ENCODE measurements around the gene YOD1. TPM values are rescaled to one million over a fixed set of nuclear protein-coding genes. Genes with fewer than 3 reads are reported as not detected.

The YOD1 gene
- total RNA-seq, 6 donors from 2014 or later: 6.0 to 24.4 (median 9.4) TPM

DNA sequence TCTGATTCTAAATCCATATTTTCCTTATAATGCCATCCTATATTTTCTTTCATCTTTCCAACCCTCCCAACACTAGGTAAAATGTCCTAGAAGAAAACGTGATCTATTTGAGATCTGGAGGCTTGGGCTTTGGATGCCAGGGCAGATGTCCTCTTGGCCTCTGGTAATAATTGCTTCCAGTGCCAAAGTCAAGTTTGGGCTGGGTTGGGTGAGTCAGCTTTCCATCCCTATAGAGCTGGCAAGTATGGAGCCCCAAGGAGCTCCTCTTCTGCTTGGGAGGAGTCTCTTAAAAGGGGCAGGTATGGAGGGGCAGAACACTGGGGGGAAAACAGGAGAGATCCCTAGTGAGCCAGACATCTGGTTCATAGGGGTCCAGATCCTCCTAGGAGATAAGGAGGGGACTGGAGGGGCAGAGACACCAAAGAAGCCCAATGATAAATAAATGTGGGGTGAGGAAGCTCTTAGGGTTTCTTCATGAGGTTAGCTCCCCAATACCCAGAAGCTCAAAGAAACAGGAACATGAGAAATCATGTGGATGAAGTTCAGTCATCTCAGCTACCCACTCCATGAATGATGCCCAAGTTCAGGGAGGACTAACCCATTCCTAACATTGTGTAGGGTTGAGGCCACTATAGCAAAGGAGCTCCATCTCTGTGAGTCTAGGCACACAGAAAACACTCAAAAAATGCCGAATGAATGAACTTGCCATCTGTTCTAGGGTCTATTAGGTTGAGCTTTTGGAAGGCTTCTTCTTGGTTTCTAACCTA, 21.9 kb downstream of the YOD1 start:
- DNase-seq (no peak), ATAC-seq (ENCODE audit: low FRiP score in 2 of 2) (no peak)
- 58 to 62% methylated on average over 2 of the region's 2 CpGs for WGBS, 2 donors

DNA sequence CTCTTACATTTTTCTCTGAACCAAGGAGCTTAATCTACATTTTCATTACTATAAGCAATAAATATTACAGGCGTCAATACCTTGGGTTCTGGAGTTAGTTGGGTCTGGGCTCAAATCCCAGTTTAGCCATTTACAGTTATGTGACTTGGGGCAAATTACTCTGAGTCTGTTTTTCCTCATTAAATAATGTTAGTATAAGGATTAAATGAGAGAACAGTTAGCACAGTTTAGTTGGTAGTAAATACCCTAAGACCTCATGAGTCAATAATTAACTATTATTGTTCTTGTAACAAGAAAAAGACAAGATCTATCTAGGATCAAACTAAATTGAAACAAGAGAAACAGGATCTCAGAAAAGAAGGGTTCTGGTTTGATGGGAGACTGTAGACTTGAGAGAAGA, 23.1 kb downstream of the YOD1 start:
- H3K27me3 ChIP-seq: no peaks in the 10 kb centered on the region
- H3K9me3 ChIP-seq: no peaks in the 10 kb centered on the region
- peak overlapping the region in 3 of 4 donors; percentile 18 to 52 (median 52) for H3K4me3 ChIP-seq
- TF ChIP-seq POLR2A (IDR thresholded peaks at IDR 0.05): no peak
- TF ChIP-seq EP300 (IDR thresholded peaks at IDR 0.05): no peak
- no peak for TF ChIP-seq POLR2AphosphoS5 (IDR thresholded peaks at IDR 0.05)
- TF ChIP-seq, protein P1, sequence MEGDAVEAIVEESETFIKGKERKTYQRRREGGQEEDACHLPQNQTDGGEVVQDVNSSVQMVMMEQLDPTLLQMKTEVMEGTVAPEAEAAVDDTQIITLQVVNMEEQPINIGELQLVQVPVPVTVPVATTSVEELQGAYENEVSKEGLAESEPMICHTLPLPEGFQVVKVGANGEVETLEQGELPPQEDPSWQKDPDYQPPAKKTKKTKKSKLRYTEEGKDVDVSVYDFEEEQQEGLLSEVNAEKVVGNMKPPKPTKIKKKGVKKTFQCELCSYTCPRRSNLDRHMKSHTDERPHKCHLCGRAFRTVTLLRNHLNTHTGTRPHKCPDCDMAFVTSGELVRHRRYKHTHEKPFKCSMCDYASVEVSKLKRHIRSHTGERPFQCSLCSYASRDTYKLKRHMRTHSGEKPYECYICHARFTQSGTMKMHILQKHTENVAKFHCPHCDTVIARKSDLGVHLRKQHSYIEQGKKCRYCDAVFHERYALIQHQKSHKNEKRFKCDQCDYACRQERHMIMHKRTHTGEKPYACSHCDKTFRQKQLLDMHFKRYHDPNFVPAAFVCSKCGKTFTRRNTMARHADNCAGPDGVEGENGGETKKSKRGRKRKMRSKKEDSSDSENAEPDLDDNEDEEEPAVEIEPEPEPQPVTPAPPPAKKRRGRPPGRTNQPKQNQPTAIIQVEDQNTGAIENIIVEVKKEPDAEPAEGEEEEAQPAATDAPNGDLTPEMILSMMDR (IDR thresholded peaks at IDR 0.05): no peak
- DNase-seq (no peak), ATAC-seq (ENCODE audit: low FRiP score in 2 of 2) (no peak)
- H3K27ac ChIP-seq: peak overlapping the region; percentile 82 to 90 (median 83)
- peaks cover 0 to 4% (median 2%) of the 10 kb centered on the region in 4 donors for H3K36me3 ChIP-seq
- 80 to 84% methylated on average over 1 of the region's 1 CpG for WGBS, 2 donors
- H3K4me1 ChIP-seq: peaks cover 16 to 38% (median 34%) of the 10 kb centered on the region in 4 donors

More for the DNA sequence above, 21.9 kb downstream of the YOD1 start:
- no peaks in the 10 kb centered on the region for H3K9me3 ChIP-seq
- H3K36me3 ChIP-seq: no peaks in the 10 kb centered on the region
- peak overlapping the region; percentile 82 to 90 (median 83) for H3K27ac ChIP-seq
- TF ChIP-seq POLR2AphosphoS5 (IDR thresholded peaks at IDR 0.05): no peak
- peak in 1 of 4 donors; percentile 41 for TF ChIP-seq POLR2A (IDR thresholded peaks at IDR 0.05)
- TF ChIP-seq, protein P1 (IDR thresholded peaks at IDR 0.05): no peak
- no peak for TF ChIP-seq EP300 (IDR thresholded peaks at IDR 0.05)
- no peaks in the 10 kb centered on the region for H3K27me3 ChIP-seq
- peak overlapping the region in 3 of 4 donors; percentile 38 to 52 (median 52) for H3K4me3 ChIP-seq
- H3K4me1 ChIP-seq: peaks cover 16 to 31% (median 27%) of the 10 kb centered on the region in 4 donors

DNA sequence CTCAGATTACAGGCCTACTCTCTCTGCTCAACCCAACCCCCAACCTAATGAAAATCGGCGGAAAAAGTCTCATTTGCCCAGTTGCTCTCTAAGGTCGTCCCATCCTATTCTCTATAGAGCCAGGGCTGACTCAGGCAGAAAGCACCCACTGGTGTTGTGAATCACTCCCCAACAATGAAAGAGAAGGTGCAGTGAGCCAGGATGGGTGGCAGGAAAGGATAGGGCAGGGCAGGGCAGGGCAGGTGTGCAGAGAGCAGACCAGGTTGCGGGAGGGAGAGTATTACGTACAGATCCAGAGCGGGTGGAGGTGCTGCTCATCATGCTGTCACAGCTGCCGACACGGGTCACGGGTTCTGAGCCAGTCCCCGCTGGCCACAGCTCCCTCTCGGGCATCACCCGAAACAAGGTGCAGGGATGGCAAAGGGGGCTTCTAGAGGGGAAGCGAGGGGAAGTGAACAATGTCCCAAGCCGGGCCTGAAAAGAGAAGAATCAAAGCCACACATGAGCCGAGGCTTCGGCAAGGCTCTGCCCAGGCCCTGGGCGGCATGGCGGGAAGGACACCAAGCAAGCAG, 23.7 kb downstream of the YOD1 start:
- TF ChIP-seq POLR2AphosphoS5 (IDR thresholded peaks at IDR 0.05): peak; percentile 31 to 67
- TF ChIP-seq, protein P1 (IDR thresholded peaks at IDR 0.05): no peak
- peak in 2 of 4 donors; percentile 55 to 63 for TF ChIP-seq POLR2A (IDR thresholded peaks at IDR 0.05)
- TF ChIP-seq EP300 (IDR thresholded peaks at IDR 0.05): peak in 2 of 4 donors; percentile 19 to 26
- Histone ChIP-seq H3K27ac (peak overlapping the region; percentile 82 to 90 (median 83)), H3K4me3 (peak overlapping the region in 3 of 4 donors; percentile 18 to 52 (median 52)), H3K27me3 (no peaks in the 10 kb centered on the region), H3K36me3 (peaks cover 0 to 9% (median 3%) of the 10 kb centered on the region in 4 donors), H3K9me3 (no peaks in the 10 kb centered on the region), H3K4me1 (peaks cover 16 to 44% (median 37%) of the 10 kb centered on the region in 4 donors)
- DNase-seq (peak; percentile 56 to 74), ATAC-seq (ENCODE audit: low FRiP score in 2 of 2) (peak in 1 of 2 donors; percentile 67)
- WGBS, 2 donors: 68 to 80% methylated on average over 16 to 18 of the region's 18 CpGs

DNA sequence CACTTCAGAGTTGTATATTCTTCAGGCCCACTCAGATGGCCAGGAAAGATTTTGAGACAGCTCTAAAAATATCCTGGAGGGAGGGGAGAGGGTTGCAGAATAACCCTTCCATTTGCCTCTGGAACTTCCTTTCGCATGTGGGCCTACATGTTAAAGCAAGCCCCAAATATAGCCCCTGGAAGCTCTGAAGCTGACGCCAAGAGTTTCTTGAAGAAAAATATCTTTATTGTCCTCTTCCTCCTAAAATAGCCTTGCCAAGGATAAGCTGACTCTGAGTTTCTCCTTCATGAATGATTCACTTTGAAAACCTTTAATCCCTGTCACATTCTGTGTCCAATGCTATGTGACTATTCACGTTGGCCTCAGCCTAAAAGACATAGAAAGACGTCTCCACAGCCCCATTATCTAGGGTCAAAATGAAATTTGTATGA, 24.9 kb downstream of the YOD1 start:
- Histone ChIP-seq H3K9me3 (no peaks in the 10 kb centered on the region), H3K27me3 (no peaks in the 10 kb centered on the region), H3K27ac (peak overlapping the region; percentile 82 to 90 (median 83)), H3K36me3 (peaks cover 0 to 9% (median 3%) of the 10 kb centered on the region in 4 donors), H3K4me1 (peaks cover 16 to 47% (median 47%) of the 10 kb centered on the region in 4 donors), H3K4me3 (no peak overlapping the region)
- 30 to 48% methylated on average over 4 of the region's 4 CpGs for WGBS, 2 donors
- ATAC-seq (ENCODE audit: low FRiP score in 2 of 2) (no peak), DNase-seq (no peak)
- no peak for TF ChIP-seq POLR2AphosphoS5 (IDR thresholded peaks at IDR 0.05)
- TF ChIP-seq POLR2A (IDR thresholded peaks at IDR 0.05): no peak
- TF ChIP-seq, protein P1 (IDR thresholded peaks at IDR 0.05): no peak
- no peak for TF ChIP-seq EP300 (IDR thresholded peaks at IDR 0.05)

Measured in upper lobe of left lung (tissue), 6 donors.